ENCODE measurements around the gene SELENOO.

The SELENOO gene

GRCh38 chr22:50176850-50177536, 23.8 kb upstream of the SELENOO start:
- Histone ChIP-seq H3K27ac (ENCODE audit: low read depth, low read length) (no peak overlapping the region), H3K9me3 (ENCODE audit: control insufficient read depth, insufficient read depth, low read length) (no peaks in the 10 kb centered on the region), H3K4me2 (ENCODE audit: low read length) (no peak overlapping the region)

GRCh38 chr22:50177537-50178470, 23.0 kb upstream of the SELENOO start:
- no peaks in the 10 kb centered on the region for H4K20me1 ChIP-seq (ENCODE audit: control insufficient read depth, insufficient read depth, low read depth, low read length)
- H3K79me2 ChIP-seq (ENCODE audit: control insufficient read depth, low read length), result no peaks in the 10 kb centered on the region
- no peak overlapping the region for H3K27ac ChIP-seq (ENCODE audit: low read depth, low read length)
- H3F3A ChIP-seq (ENCODE audit: control insufficient read depth, insufficient read depth), result peaks cover 3% of the 10 kb centered on the region; the same call in 1 of the 2 replicates
- H3K27me3 ChIP-seq (ENCODE audit: control insufficient read depth, low read length), result no peaks in the 10 kb centered on the region
- H3K9me2 ChIP-seq (replicated peaks; ENCODE audit: control insufficient read depth, low read length), result no peaks in the 10 kb centered on the region
- TF ChIP-seq EZH2phosphoT487 (IDR thresholded peaks at IDR 0.05; ENCODE audit: borderline replicate concordance, low read length), result no peak
- TF ChIP-seq CTCF (IDR thresholded peaks at IDR 0.05; ENCODE audit: low read depth, low read length, poor library complexity, severe bottlenecking), result no peak
- no peak overlapping the region for H3K4me3 ChIP-seq (ENCODE audit: low read length)
- H3K9me3 ChIP-seq (ENCODE audit: control insufficient read depth, insufficient read depth, low read length), result no peaks in the 10 kb centered on the region
- H3K4me2 ChIP-seq (ENCODE audit: low read length), result no peak overlapping the region
- no peaks in the 10 kb centered on the region for H3K36me3 ChIP-seq (ENCODE audit: control insufficient read depth, low read length)
- H3K4me1 ChIP-seq (ENCODE audit: control insufficient read depth, low read length), result peaks cover 23% of the 10 kb centered on the region

More at GRCh38 chr22:50176850-50177536, 23.8 kb upstream of the SELENOO start:
- Histone ChIP-seq H3K27me3 (ENCODE audit: control insufficient read depth, low read length) (no peaks in the 10 kb centered on the region), H3F3A (ENCODE audit: control insufficient read depth, insufficient read depth) (peaks cover 3% of the 10 kb centered on the region; the same call in 1 of the 2 replicates), H4K20me1 (ENCODE audit: control insufficient read depth, insufficient read depth, low read depth, low read length) (no peaks in the 10 kb centered on the region), H3K4me3 (ENCODE audit: low read length) (no peak overlapping the region), H3K79me2 (ENCODE audit: control insufficient read depth, low read length) (no peaks in the 10 kb centered on the region), H3K36me3 (ENCODE audit: control insufficient read depth, low read length) (no peaks in the 10 kb centered on the region), H3K4me1 (ENCODE audit: control insufficient read depth, low read length) (peaks cover 23% of the 10 kb centered on the region), H3K9me2 (replicated peaks; ENCODE audit: control insufficient read depth, low read length) (no peaks in the 10 kb centered on the region)
- no peak for TF ChIP-seq CTCF (IDR thresholded peaks at IDR 0.05; ENCODE audit: low read depth, low read length, poor library complexity, severe bottlenecking)
- TF ChIP-seq EZH2phosphoT487 (IDR thresholded peaks at IDR 0.05; ENCODE audit: borderline replicate concordance, low read length), result no peak

- Histone ChIP-seq H3K4me2 (ENCODE audit: low read length) (no peak overlapping the region), H3K27ac (ENCODE audit: low read depth, low read length) (no peak overlapping the region), H3K36me3 (ENCODE audit: control insufficient read depth, low read length) (no peaks in the 10 kb centered on the region), H3K9me3 (ENCODE audit: control insufficient read depth, insufficient read depth, low read length) (no peaks in the 10 kb centered on the region), H3K4me1 (ENCODE audit: control insufficient read depth, low read length) (peaks cover 17% of the 10 kb centered on the region), H3K27me3 (ENCODE audit: control insufficient read depth, low read length) (no peaks in the 10 kb centered on the region), H3K4me3 (ENCODE audit: low read length) (no peak overlapping the region), H4K20me1 (ENCODE audit: control insufficient read depth, insufficient read depth, low read depth, low read length) (no peaks in the 10 kb centered on the region), H3K9me2 (replicated peaks; ENCODE audit: control insufficient read depth, low read length) (no peaks in the 10 kb centered on the region), H3F3A (ENCODE audit: control insufficient read depth, insufficient read depth) (peaks cover 3% of the 10 kb centered on the region; the same call in 1 of the 2 replicates), H3K79me2 (ENCODE audit: control insufficient read depth, low read length) (no peaks in the 10 kb centered on the region)
- TF ChIP-seq CTCF (IDR thresholded peaks at IDR 0.05; ENCODE audit: low read depth, low read length, poor library complexity, severe bottlenecking), result no peak
- TF ChIP-seq EZH2phosphoT487 (IDR thresholded peaks at IDR 0.05; ENCODE audit: borderline replicate concordance, low read length), result no peak
Measured at GRCh38 chr22:50178471-50178864, 22.3 kb upstream of the SELENOO start.
